RWPE2 (cell line): ENCODE data around the gene TMED6.
"Not testable (repeated sequence)": the region's sequence is repeated elsewhere in the genome, so short reads cannot be mapped to it uniquely, and the experiment has no call there.

Experiments
- ATAC-seq: fragments of 200-7000 bp; cut with Tn5 transposase; 3 replicates; pipeline ENCODE4 v1.9.1; 2021; ENCODE audit warnings: low read depth
- DNase-seq: peaks from one replicate; pipeline ENCODE4 v3.0.0-alpha.2; 2020; ENCODE audit warnings: low spot score
- H3K27ac ChIP-seq: fragments of 450-650 bp; 2 replicates; pipeline ENCODE4 v1.5.1; 2017; ENCODE audit warnings: mild to moderate bottlenecking; ENCODE audit not compliant: poor library complexity, severe bottlenecking
- H3K27me3 ChIP-seq: fragments of 250-450 bp; sonication (Bioruptor Pico); 2 replicates; pipeline ENCODE4 v1.5.1; 2021; ENCODE audit warnings: mild to moderate bottlenecking, moderate library complexity; ENCODE audit not compliant: insufficient read depth, poor library complexity, severe bottlenecking
- H3K36me3 ChIP-seq: fragments of 250-450 bp; sonication (Bioruptor Pico); 2 replicates; pipeline ENCODE4 v1.5.1; 2020; ENCODE audit warnings: low read depth, mild to moderate bottlenecking, moderate library complexity
- H3K4me1 ChIP-seq: fragments of 250-450 bp; sonication (Bioruptor Pico); 2 replicates; pipeline ENCODE4 v1.5.1; 2021; ENCODE audit warnings: mild to moderate bottlenecking, moderate library complexity; ENCODE audit not compliant: insufficient read depth, poor library complexity, severe bottlenecking
- H3K4me3 ChIP-seq: fragments of 250-450 bp; sonication (Bioruptor Pico); 2 replicates; pipeline ENCODE4 v1.5.1; 2021; ENCODE audit warnings: mild to moderate bottlenecking, moderate library complexity; ENCODE audit not compliant: severe bottlenecking
- H3K9me3 ChIP-seq: fragments of 250-450 bp; sonication (Bioruptor Pico); 2 replicates; pipeline ENCODE4 v1.5.1; 2021; ENCODE audit warnings: mild to moderate bottlenecking, moderate library complexity; ENCODE audit not compliant: severe bottlenecking
- TF ChIP-seq, protein P1 (sequence below): fragments of 450-650 bp; IDR thresholded peaks from one replicate; pipeline ENCODE4 v1.5.1; 2017; ENCODE audit warnings: mild to moderate bottlenecking, moderate library complexity; ENCODE audit not compliant: poor library complexity, severe bottlenecking

Gene TMED6

GRCh38 chr16:69301187-69301586, 50.4 kb downstream of the TMED6 start:
- ATAC-seq, result no peak
- H3K4me1 ChIP-seq, result no peaks in the 10 kb centered on the region
- H3K9me3 ChIP-seq, result no peaks in the 10 kb centered on the region
- peaks cover 22% of the 10 kb centered on the region; the same call in 1 of the 2 replicates for H3K36me3 ChIP-seq
- no peak overlapping the region for H3K27ac ChIP-seq
- no peaks in the 10 kb centered on the region for H3K27me3 ChIP-seq
- DNase-seq, result no peak
- no peak overlapping the region for H3K4me3 ChIP-seq
- TF ChIP-seq, protein P1, sequence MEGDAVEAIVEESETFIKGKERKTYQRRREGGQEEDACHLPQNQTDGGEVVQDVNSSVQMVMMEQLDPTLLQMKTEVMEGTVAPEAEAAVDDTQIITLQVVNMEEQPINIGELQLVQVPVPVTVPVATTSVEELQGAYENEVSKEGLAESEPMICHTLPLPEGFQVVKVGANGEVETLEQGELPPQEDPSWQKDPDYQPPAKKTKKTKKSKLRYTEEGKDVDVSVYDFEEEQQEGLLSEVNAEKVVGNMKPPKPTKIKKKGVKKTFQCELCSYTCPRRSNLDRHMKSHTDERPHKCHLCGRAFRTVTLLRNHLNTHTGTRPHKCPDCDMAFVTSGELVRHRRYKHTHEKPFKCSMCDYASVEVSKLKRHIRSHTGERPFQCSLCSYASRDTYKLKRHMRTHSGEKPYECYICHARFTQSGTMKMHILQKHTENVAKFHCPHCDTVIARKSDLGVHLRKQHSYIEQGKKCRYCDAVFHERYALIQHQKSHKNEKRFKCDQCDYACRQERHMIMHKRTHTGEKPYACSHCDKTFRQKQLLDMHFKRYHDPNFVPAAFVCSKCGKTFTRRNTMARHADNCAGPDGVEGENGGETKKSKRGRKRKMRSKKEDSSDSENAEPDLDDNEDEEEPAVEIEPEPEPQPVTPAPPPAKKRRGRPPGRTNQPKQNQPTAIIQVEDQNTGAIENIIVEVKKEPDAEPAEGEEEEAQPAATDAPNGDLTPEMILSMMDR, result no peak

- DNase-seq, result no peak
- no peak for ATAC-seq
- no peaks in the 10 kb centered on the region for H3K9me3 ChIP-seq
- H3K27me3 ChIP-seq, result no peaks in the 10 kb centered on the region
- H3K4me1 ChIP-seq, result no peaks in the 10 kb centered on the region
- H3K4me3 ChIP-seq, result no peak overlapping the region
- no peak overlapping the region for H3K27ac ChIP-seq
- TF ChIP-seq, protein P1, result no peak
- peaks cover 13% of the 10 kb centered on the region; the same call in 1 of the 2 replicates for H3K36me3 ChIP-seq
Observed at GRCh38 chr16:69298261-69298660, 53.3 kb downstream of the TMED6 start.

GRCh38 chr16:69296771-69297170, 54.8 kb downstream of the TMED6 start:
- not testable (repeated sequence) for H3K9me3 ChIP-seq, H3K4me3 ChIP-seq, H3K27ac ChIP-seq, H3K4me1 ChIP-seq, DNase-seq, H3K27me3 ChIP-seq, ATAC-seq
- H3K36me3 ChIP-seq, result peaks cover 10% of the 10 kb centered on the region; the same call in 1 of the 2 replicates

DNA sequence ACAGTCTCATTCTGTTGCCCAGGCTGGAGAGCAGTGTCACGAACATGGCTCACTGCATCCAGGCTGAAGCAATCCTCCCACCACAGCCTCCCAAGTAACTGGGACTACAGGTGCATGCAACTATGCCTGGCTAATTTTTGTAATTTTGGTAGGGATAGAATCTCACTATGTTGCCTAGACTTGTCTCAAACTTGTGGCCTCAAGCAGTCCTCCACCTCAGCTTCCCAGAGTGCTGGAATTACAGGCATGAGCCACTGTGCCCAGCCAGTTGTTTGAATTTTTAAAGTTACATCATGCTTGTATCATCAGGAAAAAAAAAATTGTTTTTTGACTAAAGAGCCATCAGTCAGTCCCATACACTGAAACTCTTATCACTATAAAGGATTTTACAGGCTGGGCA, 57.5 kb downstream of the TMED6 start:
- Histone ChIP-seq H3K36me3 (no peaks in the 10 kb centered on the region), H3K9me3 (no peaks in the 10 kb centered on the region), H3K4me1 (no peaks in the 10 kb centered on the region), H3K27ac (no peak overlapping the region), H3K27me3 (no peaks in the 10 kb centered on the region), H3K4me3 (no peak overlapping the region)
- ATAC-seq (no peak; the same call in 2 of the 3 replicates), DNase-seq (no peak)
- TF ChIP-seq, protein P1, result no peak

DNA sequence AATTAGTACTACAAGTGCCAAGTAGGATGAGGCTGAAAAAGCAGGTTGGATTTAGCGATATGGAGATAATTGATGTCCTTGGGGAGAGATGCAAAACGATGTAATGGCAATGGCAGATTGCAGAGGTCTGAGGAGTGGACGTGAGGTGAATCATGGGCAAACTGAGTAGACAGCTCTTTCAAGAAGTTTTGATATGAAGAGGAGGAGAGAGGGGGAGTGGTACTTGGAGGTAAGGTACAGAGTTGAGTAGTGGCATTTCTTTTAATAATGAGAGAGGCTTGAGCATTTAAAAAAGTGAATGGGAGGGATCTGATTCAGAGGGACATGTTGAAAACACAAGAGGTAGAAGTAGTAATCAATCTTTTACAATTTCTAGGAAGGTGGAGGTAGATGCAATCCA, 58.2 kb downstream of the TMED6 start:
- Histone ChIP-seq H3K27me3 (no peaks in the 10 kb centered on the region), H3K9me3 (no peaks in the 10 kb centered on the region), H3K36me3 (peaks cover 2% of the 10 kb centered on the region; the same call in 1 of the 2 replicates), H3K27ac (no peak overlapping the region), H3K4me1 (no peaks in the 10 kb centered on the region), H3K4me3 (no peak overlapping the region)
- DNase-seq (no peak), ATAC-seq (no peak)
- TF ChIP-seq, protein P1, result no peak
